ENCODE data around the gene ERP44.
"Not testable (repeated sequence)": the region's sequence is repeated elsewhere in the genome, so short reads cannot be mapped to it uniquely, and the experiment has no call there.

Gene ERP44

DNA sequence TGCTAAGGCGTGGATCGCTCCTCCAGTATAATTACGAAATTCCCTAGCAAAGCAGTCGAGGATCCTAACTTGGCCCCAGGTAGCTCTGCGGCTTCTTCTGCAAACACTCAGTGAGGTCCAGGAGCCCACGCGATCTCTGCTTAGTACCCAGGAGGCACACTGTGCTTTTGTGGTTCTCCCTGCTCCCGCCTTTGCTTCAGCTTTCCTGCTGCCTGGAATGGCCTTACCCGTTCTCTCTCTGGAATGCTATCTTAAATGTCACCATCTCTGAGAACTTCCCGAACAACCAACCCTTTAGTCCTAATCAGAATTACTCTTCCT lies 882 bp upstream of the ERP44 start:
- DNase-seq: no peak

- peak in 2 of 5 experiments; percentile 14 to 28 for DNase-seq
Observed at GRCh38 chr9:100098046-100098886, 534 bp downstream of the ERP44 start.

- no peak for DNase-seq
Observed at GRCh38 chr9:100096378-100096916, 2.4 kb downstream of the ERP44 start.

- not testable (repeated sequence) for DNase-seq
Observed at GRCh38 chr9:100094411-100094810, 4.4 kb downstream of the ERP44 start.

- DNase-seq: no peak
Observed at GRCh38 chr9:100092066-100092465, 6.7 kb downstream of the ERP44 start.

- no peak for DNase-seq
Observed at GRCh38 chr9:100091650-100092049, 7.2 kb downstream of the ERP44 start.

- no peak for DNase-seq
Observed at GRCh38 chr9:100090880-100091279, 7.9 kb downstream of the ERP44 start.

- DNase-seq: no peak
Observed at GRCh38 chr9:100088202-100088601, 10.6 kb downstream of the ERP44 start.

GRCh38 chr9:100087218-100087617 lies 11.6 kb downstream of the ERP44 start:
- peak in 2 of 5 experiments; percentile 22 to 52 for DNase-seq

- DNase-seq: peak in 1 of 5 experiments; percentile 59
Observed at GRCh38 chr9:100086097-100086635, 12.6 kb downstream of the ERP44 start.

DNA sequence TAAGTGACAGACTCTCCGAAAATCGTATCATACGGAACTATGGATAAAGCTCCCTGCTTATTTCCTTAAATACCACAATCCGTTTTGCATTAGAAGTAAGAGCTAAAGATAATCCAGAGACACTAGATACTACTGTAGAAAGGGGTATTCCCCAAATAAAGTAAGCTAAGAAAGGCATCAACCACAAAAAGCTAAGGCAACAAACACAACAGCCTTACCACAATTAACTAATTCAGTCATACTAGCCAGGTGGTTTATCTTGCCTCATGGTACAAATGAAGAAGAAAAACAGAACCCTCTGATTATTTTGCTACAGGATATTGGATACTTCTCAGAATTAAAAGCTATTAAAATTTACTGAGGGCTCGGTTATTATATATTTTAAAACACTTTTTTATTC lies 14.1 kb downstream of the ERP44 start:
- DNase-seq: peak in 1 of 5 experiments; percentile 88

DNA sequence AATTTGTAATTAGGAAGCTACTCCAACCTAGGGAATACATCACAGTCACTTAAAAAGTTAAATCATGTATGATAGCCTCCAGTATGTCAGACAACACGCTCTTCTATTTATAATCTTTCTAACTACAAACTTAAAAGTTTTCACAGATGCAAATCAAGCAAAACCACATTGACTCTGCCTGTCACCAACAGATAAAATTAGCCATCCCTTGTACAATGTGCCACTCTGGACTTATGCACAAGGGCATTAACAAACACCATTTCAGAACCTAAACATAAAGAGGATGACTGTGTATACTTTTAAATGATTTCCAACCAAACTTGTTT lies 14.7 kb downstream of the ERP44 start:
- DNase-seq: peak in 1 of 5 experiments; percentile 46

GRCh38 chr9:100083448-100084127 lies 15.2 kb downstream of the ERP44 start:
- DNase-seq: peak in 1 of 5 experiments; percentile 44

- no peak for DNase-seq
Observed at GRCh38 chr9:100082782-100083181, 16.0 kb downstream of the ERP44 start.

- not testable (repeated sequence) for DNase-seq
Observed at GRCh38 chr9:100076256-100076655, 22.5 kb downstream of the ERP44 start.

DNA sequence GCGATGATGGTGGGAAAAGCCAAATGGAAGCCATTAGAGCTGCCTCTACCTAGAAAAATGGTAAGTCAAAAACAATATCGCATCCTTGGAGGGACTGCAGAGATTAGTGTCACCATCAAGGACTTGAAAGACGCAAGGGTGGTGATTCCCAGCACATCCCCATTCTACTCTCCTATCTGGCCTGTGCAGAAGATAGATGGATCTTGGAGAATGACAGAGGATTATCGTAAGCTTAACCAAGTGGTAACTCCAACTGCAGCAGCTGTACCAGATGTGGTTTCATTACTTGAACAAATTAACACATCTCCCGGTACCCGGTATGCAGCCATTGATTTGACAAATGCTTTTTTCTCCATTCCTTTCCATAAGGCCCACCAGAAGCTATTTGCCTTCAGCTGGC lies 23.8 kb downstream of the ERP44 start:
- no peak for DNase-seq

GRCh38 chr9:100074093-100074492 lies 24.7 kb downstream of the ERP44 start:
- DNase-seq: no peak

DNA sequence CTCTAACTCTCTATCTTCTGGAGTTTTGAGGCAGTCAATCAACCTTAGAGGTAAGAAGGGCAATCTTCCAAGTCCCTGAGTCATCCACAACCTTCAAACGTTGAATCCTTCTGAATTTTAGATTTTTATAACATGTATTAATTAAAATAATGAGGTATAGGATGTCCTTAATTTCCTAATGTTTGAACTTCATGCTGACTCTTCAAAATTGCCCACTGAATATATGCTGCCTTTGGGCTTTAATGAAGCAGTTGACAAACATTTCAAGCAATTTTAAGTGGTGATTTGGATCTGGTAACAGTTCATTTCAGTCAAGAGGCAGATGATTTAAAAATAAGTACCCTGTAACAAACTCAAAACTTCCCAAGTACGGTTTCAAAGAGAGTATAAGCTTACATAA lies 26.0 kb downstream of the ERP44 start:
- DNase-seq: no peak

GRCh38 chr9:100071271-100071670 lies 27.5 kb downstream of the ERP44 start:
- DNase-seq: no peak

DNA sequence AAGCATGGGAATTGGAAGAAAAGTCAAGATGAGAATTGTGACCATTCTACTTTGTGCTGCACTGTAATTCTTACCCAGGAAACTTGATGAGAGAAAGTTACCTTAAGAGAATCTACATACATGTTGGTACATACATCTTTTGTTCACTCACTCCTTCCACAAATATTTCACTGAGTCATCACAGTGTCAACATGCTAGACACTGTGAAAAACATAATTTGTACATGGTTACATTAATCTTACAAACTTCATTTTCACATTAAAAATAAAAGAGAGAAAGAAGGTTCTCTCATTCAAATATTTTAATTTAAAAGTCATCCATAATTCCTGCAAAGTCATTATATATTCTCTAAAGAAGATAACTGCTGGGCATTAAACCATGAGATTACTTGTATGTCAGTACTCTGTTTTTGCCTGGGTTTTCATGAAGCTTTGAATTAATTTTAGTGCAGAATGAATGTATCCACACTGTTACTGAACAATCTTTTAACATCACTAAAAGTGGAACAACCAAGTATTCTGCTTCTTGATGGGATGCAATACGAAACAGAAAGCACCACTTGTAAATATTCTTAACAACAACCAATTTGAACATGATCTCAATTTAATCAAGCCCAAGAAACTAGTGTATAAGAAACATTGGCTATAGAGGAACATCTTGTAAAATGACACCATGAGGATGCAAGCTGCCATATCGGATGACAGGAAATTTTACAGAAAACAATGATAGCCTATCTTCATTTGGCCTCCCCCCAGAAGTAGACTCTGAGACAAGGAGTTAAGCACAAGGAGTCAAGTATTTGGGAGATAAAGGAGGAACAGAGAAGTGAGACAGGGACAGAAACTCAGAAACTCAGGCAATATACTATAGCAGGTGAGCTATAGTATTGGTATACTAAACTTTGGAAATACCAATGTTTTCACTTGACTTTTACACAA lies 28.4 kb downstream of the ERP44 start:
- no peak for DNase-seq

DNA sequence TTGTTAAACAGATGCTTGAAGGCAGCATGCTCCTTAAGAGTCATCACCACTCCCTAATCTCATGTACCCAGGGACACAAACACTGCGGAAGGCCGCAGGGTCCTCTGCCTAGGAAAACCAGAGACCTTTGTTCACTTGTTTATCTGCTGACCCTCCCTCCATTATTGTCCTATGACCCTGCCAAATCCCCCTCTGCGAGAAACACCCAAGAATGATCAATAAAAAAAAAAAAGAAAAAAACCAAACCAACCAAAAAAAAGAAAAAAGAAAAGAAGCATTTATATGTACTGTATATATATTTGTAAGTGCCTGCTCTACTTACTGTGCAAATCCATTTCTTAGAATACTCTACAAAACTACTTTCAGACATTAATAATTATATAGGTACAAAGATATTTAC lies 29.7 kb downstream of the ERP44 start:
- not testable (repeated sequence) for DNase-seq

DNA sequence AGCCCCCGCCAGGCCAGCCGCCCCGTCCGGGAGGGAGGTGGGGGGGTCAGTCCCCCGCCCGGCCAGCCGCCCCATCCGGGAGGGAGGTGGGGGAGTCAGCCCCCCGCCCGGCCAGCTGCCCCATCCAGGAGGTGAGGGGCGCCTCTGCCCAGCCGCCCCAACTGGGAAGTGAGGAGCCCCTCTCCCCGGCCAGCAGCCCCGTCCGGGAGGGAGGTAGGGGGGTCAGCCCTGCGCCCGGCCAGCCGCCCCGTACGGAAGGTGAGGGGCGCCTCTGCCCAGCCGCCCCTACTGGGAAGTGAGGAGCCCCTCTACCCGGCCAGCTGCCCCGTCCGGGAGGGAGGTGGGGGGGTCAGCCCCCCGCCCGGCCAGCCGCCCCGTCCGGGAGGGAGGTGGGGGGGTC lies 30.8 kb downstream of the ERP44 start:
- DNase-seq: not testable (repeated sequence)

- DNase-seq: no peak
Observed at GRCh38 chr9:100066539-100066938, 32.3 kb downstream of the ERP44 start.

All from T-helper 2 cell (primary cell).